Cardiac muscle cell (in vitro differentiated cells and primary cell): ENCODE results near the gene INTS4. TPM values are rescaled to one million over a fixed set of nuclear protein-coding genes. Genes with fewer than 3 reads are reported as not detected.
A peak's percentile ranks its signal among the peaks of the same experiment; 100 is the strongest.
"Not testable (repeated sequence)": the region's sequence is repeated elsewhere in the genome, so short reads cannot be mapped to it uniquely, and the experiment has no call there.

ENCODE experiments used
- DNase-seq, 2 donors: peaks; one replicate each; pipeline versions ENCODE4 v3.0.0 to v3.0.0-alpha.2; 2010 to 2017; ENCODE audit warnings: low read depth in 1 of 2, low spot score in 1 of 2
- H3K27ac ChIP-seq: fragments of 200-600 bp; sonication (generic); 2 replicates; pipeline ENCODE4 v1.5.1; 2016
- H3K27me3 ChIP-seq: fragments of 200-600 bp; sonication (generic); 2 replicates; pipeline ENCODE4 v1.6.0; 2016; ENCODE audit warnings: control low read depth
- H3K36me3 ChIP-seq: fragments of 200-600 bp; sonication (generic); 2 replicates; pipeline ENCODE4 v1.5.1; 2016; ENCODE audit warnings: control low read depth
- H3K4me1 ChIP-seq: fragments of 200-600 bp; sonication (generic); 2 replicates; pipeline ENCODE4 v1.8.1; 2017; ENCODE audit warnings: low read depth, mild to moderate bottlenecking, mixed run types
- H3K4me3 ChIP-seq: fragments of 200-600 bp; sonication (generic); 2 replicates; pipeline ENCODE4 v1.5.1; 2016; ENCODE audit warnings: mild to moderate bottlenecking
- H3K9me3 ChIP-seq: fragments of 200-600 bp; sonication (generic); 2 replicates; pipeline ENCODE4 v1.5.1; 2017; ENCODE audit warnings: low read depth, mild to moderate bottlenecking, control low read depth
- polyA plus RNA-seq: library from polyadenylated mRNA; unstranded; fragments of >200 nt; fragmentation: Nextera tagmentation; extraction: Ambion mirVana; gene quantifications from 2 replicates; pipeline ENCODE4 v1.2.1, GENCODE V29; 2016
- total RNA-seq: library from RNA; depleted of rRNA; stranded (reverse); fragments of >200 nt; gene quantifications from 2 replicates; pipeline ENCODE4 v1.2.3, GENCODE V29; 2016
- TF ChIP-seq, protein P1 (sequence below): IDR thresholded peaks from 2 replicates; pipeline ENCODE4 v1.5.1; 2012; ENCODE audit warnings: low read depth, mild to moderate bottlenecking, low read length

Gene INTS4
- total and polyA plus RNA-seq, 2 experiments from 2014 or later: 29.4 to 30.5 TPM

DNA sequence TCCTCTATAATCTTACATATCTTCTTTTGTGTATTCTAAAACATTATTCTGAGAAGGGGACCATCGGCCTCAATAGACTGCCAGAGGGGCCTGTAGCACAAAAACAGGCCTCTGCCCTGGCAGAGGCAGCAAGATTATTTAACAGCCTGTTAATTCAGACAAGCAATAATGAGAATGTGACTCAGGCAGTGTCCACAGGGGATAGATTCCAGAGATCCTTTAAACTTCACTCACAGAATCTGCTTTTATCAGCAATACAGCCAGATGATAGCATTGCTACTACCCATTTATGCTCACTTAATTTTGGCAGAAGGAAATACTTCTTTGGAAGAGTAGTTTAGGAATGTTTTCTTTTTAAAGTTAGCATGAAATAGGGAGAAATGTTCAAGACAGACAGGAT, 128.7 kb downstream of the INTS4 start:
- Histone ChIP-seq H3K4me1 (no peaks in the 10 kb centered on the region), H3K4me3 (no peak overlapping the region), H3K36me3 (peaks cover 3% of the 10 kb centered on the region), H3K27ac (peak overlapping the region; percentile 60), H3K27me3 (no peaks in the 10 kb centered on the region), H3K9me3 (no peaks in the 10 kb centered on the region)
- DNase-seq: peak in 1 of 2 donors; percentile 31
- TF ChIP-seq, protein P1, sequence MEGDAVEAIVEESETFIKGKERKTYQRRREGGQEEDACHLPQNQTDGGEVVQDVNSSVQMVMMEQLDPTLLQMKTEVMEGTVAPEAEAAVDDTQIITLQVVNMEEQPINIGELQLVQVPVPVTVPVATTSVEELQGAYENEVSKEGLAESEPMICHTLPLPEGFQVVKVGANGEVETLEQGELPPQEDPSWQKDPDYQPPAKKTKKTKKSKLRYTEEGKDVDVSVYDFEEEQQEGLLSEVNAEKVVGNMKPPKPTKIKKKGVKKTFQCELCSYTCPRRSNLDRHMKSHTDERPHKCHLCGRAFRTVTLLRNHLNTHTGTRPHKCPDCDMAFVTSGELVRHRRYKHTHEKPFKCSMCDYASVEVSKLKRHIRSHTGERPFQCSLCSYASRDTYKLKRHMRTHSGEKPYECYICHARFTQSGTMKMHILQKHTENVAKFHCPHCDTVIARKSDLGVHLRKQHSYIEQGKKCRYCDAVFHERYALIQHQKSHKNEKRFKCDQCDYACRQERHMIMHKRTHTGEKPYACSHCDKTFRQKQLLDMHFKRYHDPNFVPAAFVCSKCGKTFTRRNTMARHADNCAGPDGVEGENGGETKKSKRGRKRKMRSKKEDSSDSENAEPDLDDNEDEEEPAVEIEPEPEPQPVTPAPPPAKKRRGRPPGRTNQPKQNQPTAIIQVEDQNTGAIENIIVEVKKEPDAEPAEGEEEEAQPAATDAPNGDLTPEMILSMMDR: no peak

DNA sequence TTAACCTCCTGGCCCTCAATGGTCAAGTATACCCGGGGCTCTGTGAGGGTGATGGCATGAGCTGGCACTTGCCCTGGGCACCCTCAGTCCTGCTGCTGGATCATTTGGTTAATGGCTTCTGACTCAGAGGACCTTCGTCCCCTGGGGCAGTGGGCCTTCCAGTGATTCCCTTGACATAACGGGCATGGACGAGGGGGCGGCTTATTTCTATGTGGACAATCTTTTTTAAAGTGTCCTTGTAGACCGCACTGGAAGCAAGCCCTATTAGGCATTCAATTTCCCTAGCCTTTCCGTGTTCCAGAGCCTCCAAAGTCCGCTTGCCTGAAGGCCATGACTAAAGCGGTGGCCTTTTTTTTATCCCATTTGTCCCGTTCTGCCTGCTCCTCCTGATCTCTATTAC, 133.0 kb downstream of the INTS4 start:
- not testable (repeated sequence) for H3K27me3 ChIP-seq, H3K36me3 ChIP-seq, H3K4me1 ChIP-seq, DNase-seq, H3K9me3 ChIP-seq, H3K27ac ChIP-seq, H3K4me3 ChIP-seq

DNA sequence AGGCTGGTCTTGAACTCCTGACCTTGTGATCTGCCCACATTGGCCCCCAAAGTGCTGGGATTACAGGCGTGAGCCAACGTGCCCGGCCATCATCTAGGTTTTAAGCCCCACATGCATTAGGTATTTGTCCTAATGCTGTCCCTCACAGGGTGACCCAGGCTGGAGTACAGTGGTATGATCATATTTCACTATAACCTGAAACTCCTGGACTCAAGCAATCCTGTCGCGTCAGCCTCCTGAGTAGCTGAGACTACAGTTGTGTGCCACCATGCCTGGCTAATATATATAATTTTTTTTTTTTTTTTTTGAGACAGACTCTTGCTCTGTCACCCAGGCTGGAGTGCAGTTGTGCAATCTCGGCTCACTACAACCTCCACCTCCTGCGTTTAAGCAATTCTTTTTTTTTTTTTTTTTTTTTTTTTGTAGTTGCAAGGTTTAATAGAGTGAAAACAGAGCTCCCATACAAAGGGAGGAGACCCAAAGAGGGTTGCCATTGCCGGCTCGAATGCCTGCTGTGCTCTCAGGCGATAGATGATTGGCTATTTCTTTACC, 136.5 kb downstream of the INTS4 start:
- DNase-seq, H3K27me3 ChIP-seq, H3K4me1 ChIP-seq, H3K4me3 ChIP-seq, H3K36me3 ChIP-seq, H3K9me3 ChIP-seq, H3K27ac ChIP-seq: not testable (repeated sequence)

DNA sequence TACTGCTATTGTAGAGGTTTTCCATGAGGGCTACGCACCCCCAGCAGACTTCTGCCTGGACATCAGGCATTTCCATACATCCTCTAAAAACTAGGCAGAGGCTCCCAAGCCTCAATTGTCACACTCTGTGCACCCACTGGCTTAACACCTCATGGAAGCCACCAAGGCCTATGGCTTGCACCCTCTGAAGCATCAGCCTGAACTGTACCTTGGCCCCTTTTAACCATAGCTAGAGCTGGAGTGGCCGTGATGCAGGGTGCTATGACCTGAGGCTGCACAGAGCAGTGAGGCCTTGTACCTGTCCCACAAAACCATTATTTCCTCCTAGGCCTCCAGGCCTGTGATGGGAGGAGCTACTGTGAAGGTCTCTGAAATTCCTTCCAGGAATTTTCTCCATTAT, 139.6 kb downstream of the INTS4 start:
- Histone ChIP-seq H3K9me3 (no peaks in the 10 kb centered on the region), H3K27me3 (no peaks in the 10 kb centered on the region), H3K4me1 (no peaks in the 10 kb centered on the region), H3K27ac (no peak overlapping the region), H3K4me3 (no peak overlapping the region), H3K36me3 (peaks cover 11% of the 10 kb centered on the region)
- DNase-seq: no peak
- TF ChIP-seq, protein P1: no peak

DNA sequence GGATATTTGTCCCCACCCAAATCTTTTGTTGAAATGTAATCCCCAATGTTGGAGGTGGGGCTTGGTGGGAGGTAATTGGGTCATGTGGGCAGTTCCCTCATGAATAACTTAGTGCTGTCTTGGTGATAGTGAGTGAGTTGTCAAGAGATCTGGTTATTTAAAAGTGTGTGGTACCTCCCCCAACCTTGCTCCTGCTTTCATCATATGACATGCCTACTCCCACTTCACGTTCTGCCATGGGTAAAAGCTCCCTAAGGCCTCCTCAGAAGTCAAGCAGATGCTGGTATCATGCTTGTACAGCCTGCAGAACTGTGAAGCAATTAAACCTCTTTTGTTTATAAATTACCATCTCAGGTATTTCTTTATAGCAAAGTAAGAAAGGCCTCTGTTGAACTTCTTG, 143.0 kb downstream of the INTS4 start:
- no peak overlapping the region for H3K27ac ChIP-seq
- H3K4me3 ChIP-seq: no peak overlapping the region
- no peaks in the 10 kb centered on the region for H3K9me3 ChIP-seq
- no peaks in the 10 kb centered on the region for H3K4me1 ChIP-seq
- no peaks in the 10 kb centered on the region for H3K27me3 ChIP-seq
- TF ChIP-seq, protein P1: no peak
- peaks cover 13% of the 10 kb centered on the region for H3K36me3 ChIP-seq
- DNase-seq: peak in 1 of 2 donors; percentile 3

DNA sequence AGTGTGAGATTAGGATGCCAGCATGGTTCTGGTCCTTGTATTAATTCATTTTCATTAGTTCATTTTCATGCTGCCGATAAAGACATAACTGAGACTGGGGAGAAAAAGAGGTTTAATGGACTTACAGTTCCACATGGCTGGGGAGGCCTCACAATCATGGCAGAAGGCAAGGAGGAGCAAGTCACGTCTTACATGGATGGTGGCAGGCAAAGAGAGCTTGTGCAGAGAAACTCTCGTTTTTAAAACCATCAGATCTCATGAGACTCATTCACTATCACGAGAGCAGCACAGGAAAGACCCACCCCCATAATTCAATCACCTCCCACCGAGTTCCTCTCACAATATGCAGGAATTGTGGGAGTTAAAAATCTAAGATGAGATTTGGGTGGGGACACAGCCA, 150.8 kb downstream of the INTS4 start:
- peaks cover 14% of the 10 kb centered on the region for H3K36me3 ChIP-seq
- not testable (repeated sequence) for H3K27me3 ChIP-seq, H3K4me1 ChIP-seq, H3K9me3 ChIP-seq, H3K4me3 ChIP-seq, H3K27ac ChIP-seq, DNase-seq

DNA sequence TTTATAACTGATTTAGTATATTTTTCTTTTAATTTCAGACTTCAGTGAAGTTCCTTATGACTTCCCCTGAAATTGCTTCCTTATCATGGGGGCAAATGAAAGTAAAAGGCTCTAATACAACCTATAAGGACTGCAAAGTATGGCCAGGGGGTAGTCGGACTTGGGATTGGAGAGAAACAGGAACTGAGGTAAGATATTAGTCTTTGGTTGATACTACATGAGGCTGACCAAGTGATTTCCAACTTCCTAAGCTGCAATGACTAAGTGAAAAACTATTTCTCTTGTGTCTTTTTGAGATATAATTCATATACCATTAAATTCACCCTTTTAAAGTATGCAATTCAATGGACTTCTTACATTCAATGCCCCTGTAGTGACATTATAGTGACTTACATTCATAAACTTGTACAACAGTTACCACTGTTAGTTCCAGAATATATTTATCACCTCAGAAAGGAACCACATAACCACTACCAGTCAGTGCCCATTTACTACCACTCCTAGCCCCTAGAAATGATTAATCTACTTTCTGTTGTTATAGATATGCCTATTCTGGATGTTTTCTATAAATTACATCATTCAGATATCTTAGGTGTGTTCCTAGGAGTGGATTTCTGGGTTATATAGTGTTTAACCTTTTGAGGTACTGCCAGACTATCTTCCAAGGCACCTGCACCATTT, 151.9 kb downstream of the INTS4 start:
- no peaks in the 10 kb centered on the region for H3K4me1 ChIP-seq
- no peak overlapping the region for H3K27ac ChIP-seq
- no peaks in the 10 kb centered on the region for H3K27me3 ChIP-seq
- peak in 1 of 2 donors; percentile 56 for DNase-seq
- TF ChIP-seq, protein P1: no peak
- H3K9me3 ChIP-seq: no peaks in the 10 kb centered on the region
- H3K36me3 ChIP-seq: peaks cover 14% of the 10 kb centered on the region
- H3K4me3 ChIP-seq: no peak overlapping the region
